Measurements from ENCODE around the gene PPP4R2. TPM values are rescaled to one million over a fixed set of nuclear protein-coding genes. Genes with fewer than 3 reads are reported as not detected.

PPP4R2 gene
- total RNA-seq, 4 donors from 2014 or later: 38.9 to 62.1 (median 40.8) TPM

GRCh38 chr3:72976281-72976741 lies 20.3 kb upstream of the PPP4R2 start:
- TF ChIP-seq CTCF (IDR thresholded peaks at IDR 0.05; ENCODE audit: low read depth): no peak

DNA sequence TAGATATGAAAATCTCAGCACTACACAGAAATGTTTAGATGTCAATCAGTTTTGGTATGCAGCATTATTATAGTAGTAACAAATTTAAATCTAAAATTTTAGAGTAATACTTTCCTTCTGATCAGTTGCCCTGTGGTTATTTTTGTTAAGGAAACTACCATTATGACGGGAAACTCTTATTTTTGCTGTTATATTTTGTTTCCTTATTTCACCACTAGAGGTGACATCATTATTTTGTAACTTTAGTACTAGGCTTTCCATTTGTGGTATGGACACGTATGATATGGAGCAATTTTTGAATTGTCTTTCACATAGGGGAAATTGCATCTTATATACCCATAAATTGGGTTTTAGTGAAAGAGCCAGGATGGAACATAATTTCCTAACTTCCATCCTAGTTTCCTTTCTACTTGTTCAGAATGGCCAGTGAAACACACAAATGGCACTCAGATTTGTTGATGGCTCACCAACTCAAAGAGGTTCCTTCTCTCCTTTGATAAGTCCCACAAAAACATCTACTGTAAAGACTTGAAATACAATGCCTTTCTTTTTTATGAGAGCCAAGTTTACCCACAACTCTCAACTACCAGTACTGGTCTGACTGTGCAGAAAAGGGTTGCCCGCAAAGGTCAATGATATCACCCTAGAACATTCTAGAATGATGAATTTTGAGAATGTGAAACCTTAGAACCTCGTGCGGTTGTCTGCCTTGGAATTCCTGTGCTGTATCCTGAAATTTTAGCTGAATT lies 19.4 kb upstream of the PPP4R2 start:
- no peak for TF ChIP-seq CTCF (IDR thresholded peaks at IDR 0.05; ENCODE audit: low read depth)

- no peak for TF ChIP-seq CTCF (IDR thresholded peaks at IDR 0.05; ENCODE audit: low read depth)
Observed at GRCh38 chr3:72982609-72983366, 13.8 kb upstream of the PPP4R2 start.

GRCh38 chr3:72985576-72985975 lies 11.0 kb upstream of the PPP4R2 start:
- TF ChIP-seq CTCF (IDR thresholded peaks at IDR 0.05; ENCODE audit: low read depth): no peak

GRCh38 chr3:72990701-72991395 lies 5.8 kb upstream of the PPP4R2 start:
- TF ChIP-seq CTCF (IDR thresholded peaks at IDR 0.05; ENCODE audit: low read depth): no peak

DNA sequence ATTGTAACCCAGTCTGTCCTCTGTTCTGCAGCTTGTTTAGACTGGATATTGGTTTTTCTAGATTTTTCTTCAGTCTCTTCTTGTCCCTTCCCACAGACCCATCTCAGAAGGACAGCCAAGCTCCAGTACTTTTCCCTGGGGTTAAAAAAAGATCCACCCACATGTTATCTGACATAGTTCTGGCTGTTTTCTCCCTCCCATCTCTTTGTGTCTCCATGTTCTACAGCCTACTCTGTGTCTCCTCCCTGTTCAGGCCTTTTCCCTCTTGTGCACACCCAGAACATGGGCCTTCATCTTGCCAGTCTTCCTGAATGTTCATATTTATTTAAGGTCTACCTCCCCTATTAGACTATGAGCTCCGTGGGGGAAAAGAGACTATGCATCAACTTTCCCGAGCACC lies 5.1 kb upstream of the PPP4R2 start:
- no peak for TF ChIP-seq CTCF (IDR thresholded peaks at IDR 0.05; ENCODE audit: low read depth)

DNA sequence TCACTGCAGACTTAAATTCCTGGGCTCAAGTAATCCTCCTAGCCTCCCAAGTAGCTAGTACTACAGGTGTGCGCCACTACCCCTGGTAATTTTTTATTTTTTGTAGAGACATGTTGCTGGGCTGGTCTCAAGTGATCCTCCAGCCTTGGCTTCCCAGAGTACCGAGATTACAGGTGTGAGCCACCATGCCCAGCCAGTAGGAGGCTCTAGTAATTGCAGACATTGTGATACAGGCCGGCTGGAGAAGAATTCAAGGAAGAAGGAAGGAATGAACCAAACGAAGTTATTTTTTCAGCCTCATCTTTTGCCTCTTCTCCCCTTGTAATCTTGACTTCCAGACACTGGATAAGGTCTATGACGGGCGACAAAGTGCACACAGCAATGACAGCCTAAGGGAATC lies 3.2 kb upstream of the PPP4R2 start:
- no peak for TF ChIP-seq CTCF (IDR thresholded peaks at IDR 0.05; ENCODE audit: low read depth)
